Subcutaneous abdominal adipose tissue (tissue), 5 donors: ENCODE measurements around the gene PTRH1.
A peak's percentile ranks its signal among the peaks of the same experiment; 100 is the strongest.

Source experiments
- H3K27ac ChIP-seq: one replicate; pipeline ENCODE4 v1.7.0; 2013; ENCODE audit warnings: low read depth, mild to moderate bottlenecking, inconsistent platforms, low read length, moderate library complexity
- H3K27me3 ChIP-seq, 5 donors: one replicate each; pipeline ENCODE4 v1.7.0; 2013; ENCODE audit warnings: low read length in 5 of 5, inconsistent platforms in 1 of 5; ENCODE audit not compliant: control insufficient read depth in 5 of 5, insufficient read depth in 4 of 5
- H3K36me3 ChIP-seq, 5 donors: one replicate each; pipeline ENCODE4 v1.7.0; 2013; ENCODE audit warnings: low read length in 5 of 5; ENCODE audit not compliant: control insufficient read depth in 5 of 5, insufficient read depth in 5 of 5
- H3K4me1 ChIP-seq, 5 donors: one replicate each; pipeline ENCODE4 v1.7.0; 2013; ENCODE audit warnings: low read length in 5 of 5, mild to moderate bottlenecking in 3 of 5, moderate library complexity in 1 of 5; ENCODE audit not compliant: control insufficient read depth in 5 of 5, insufficient read depth in 5 of 5
- H3K4me3 ChIP-seq, 5 donors: one replicate each; pipeline ENCODE4 v1.7.0; 2013; ENCODE audit warnings: low read length in 5 of 5, low read depth in 1 of 5
- H3K9ac ChIP-seq, 5 donors: one replicate each; pipeline ENCODE4 v1.7.0; 2013; ENCODE audit warnings: low read length in 5 of 5, mild to moderate bottlenecking in 4 of 5, moderate library complexity in 3 of 5
- H3K9me3 ChIP-seq, 5 donors: one replicate each; pipeline ENCODE4 v1.7.0; 2013; ENCODE audit warnings: low read length in 5 of 5; ENCODE audit not compliant: control insufficient read depth in 5 of 5
- donor health status: healthy.
- donor health status: healthy.
- donor health status: healthy.
- donor health status: healthy.
- donor health status: healthy.

PTRH1 gene

DNA sequence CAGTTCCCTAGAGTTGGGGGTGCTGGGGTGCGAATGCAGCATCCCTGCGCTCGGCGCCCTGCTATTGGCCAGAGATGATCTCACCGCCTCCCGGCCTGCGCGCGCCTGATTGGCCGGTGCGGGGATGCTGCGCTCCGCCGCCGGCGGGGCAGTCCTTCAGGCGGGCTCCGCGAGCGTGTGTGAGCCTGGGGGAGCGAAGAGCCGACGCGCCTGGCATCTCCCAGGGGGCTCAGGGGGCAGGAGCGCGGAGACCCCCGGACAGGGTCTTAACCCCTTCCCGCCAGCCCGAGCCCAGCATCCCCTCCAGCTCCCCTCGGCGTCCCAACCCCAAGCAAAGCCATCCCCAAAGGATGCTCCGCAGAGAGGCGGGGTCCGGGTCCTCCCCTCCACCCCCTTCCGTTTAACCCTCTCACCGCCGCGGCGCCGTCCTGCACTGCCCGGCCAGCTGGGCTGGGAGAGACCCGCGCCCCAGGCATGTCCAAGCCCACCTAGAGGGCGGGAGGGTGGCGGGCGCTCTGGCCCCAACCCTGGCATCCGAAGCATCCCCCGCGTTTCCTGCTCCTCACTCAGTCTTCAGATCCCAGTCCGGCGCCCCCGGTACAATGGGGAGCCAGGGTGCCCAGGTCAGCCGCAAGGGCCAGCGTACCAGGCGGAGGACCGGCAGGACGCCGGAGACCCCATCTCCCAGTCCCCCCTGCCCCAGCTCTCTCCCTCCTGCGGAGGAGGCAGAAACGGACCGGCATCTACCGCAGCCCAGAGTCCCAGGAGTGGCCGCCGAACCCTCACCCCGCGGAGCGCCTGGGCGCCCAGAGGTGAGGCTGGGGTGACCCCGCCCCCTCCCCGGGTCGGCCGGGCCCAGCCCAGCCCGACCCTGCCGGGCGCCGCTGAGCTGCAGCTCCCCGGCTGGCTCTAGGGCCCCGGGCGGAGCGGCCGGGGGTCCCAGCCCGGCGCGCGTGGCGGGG, 38.9 kb upstream of the PTRH1 start:
- peaks cover 5 to 17% (median 14%) of the 10 kb centered on the region in 5 donors for H3K27me3 ChIP-seq
- H3K4me3 ChIP-seq: no peak overlapping the region
- no peak overlapping the region for H3K27ac ChIP-seq
- peaks cover 0 to 37% (median 25%) of the 10 kb centered on the region in 5 donors for H3K36me3 ChIP-seq
- no peaks in the 10 kb centered on the region for H3K9me3 ChIP-seq
- H3K9ac ChIP-seq: peak overlapping the region in 1 of 5 donors; percentile 30
- peaks cover 0 to 53% (median 0%) of the 10 kb centered on the region in 5 donors for H3K4me1 ChIP-seq

DNA sequence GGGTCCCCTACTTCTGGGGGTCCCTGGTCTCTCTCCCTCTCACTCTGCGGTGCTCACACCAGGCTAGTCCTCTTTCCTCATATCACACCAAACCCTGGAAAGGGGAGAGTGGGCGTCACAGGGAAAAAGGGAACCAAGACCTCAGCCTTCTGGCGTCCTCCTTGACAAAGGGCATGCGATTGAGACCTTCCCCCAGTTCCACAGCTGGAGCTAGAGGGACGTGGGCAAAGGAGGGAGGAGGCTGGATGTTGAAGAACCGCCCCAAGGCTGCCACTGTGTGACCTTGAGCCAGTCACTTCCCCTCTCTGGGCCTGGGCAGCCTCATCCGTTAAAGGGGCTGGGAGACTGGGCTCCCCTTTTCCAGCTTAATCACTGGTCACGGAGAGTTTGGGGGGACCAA, 38.2 kb upstream of the PTRH1 start:
- H3K4me1 ChIP-seq: peaks cover 0 to 47% (median 0%) of the 10 kb centered on the region in 5 donors
- H3K36me3 ChIP-seq: peaks cover 0 to 41% (median 32%) of the 10 kb centered on the region in 5 donors
- H3K9ac ChIP-seq: peak overlapping the region in 1 of 5 donors; percentile 30
- H3K27me3 ChIP-seq: peaks cover 5 to 17% (median 14%) of the 10 kb centered on the region in 5 donors
- H3K9me3 ChIP-seq: no peaks in the 10 kb centered on the region
- no peak overlapping the region for H3K27ac ChIP-seq
- no peak overlapping the region for H3K4me3 ChIP-seq

DNA sequence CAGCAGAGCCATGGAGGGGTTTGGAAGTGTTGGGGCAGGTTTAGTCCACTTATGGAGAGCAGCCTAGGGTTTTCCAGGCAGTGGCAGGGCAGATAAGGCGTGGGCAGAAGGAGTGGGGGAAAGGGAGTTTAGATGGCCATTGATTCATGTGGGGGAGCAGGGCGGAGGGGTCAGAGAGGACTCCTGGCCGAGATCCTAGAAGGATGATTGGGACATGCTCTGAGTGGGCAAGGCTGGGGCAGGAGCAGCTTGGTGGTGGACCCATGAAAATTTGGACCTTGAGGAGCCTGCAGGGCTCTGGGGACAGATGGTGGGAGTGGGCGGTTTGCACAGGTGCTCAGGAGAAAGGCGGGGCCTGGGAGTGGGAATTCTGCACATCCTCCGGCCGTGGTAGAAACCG, 37.7 kb upstream of the PTRH1 start:
- peaks cover 0 to 46% (median 34%) of the 10 kb centered on the region in 5 donors for H3K36me3 ChIP-seq
- no peaks in the 10 kb centered on the region for H3K9me3 ChIP-seq
- no peak overlapping the region for H3K4me3 ChIP-seq
- no peak overlapping the region for H3K9ac ChIP-seq
- peaks cover 0 to 43% (median 0%) of the 10 kb centered on the region in 5 donors for H3K4me1 ChIP-seq
- H3K27me3 ChIP-seq: peaks cover 5 to 17% (median 14%) of the 10 kb centered on the region in 5 donors
- no peak overlapping the region for H3K27ac ChIP-seq

DNA sequence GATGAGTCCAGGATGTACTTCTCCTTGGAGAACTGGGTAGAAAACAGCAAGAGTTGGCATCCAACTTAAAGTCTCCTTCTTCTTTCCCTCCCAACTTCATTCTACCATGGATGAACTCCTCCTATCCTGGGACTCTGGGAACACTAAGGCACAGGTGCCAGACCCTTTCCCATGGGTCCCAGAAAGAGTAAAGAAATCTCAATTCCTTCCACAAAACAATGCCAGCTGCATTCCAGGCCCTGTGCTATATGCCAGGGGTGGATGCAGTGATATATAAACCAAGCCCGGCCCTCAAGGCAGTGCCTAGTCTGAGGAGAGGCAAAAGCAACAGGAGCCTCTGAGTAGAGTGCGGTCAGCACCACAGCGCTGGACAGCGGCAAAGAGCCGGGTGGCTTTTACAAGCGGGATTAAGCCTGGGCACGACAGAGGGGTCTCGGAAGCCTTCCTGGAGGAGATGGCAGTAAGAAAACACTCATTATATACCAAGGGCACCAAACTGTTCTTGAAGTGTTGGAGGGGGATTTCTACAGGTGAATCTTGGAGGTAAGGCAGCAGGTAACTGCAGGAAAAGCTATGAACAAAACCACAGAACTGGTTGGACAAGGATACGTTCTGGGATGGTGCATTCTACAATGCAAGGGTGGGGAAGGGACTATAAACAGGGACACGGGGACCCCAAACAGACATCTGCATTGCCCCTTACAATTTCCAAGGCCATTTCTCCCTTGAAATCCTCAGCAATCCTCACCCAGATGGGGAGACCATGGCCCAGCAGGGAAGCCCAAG, 36.0 kb upstream of the PTRH1 start:
- Histone ChIP-seq H3K4me3 (no peak overlapping the region), H3K9me3 (no peaks in the 10 kb centered on the region), H3K4me1 (peaks cover 0 to 41% (median 0%) of the 10 kb centered on the region in 5 donors), H3K27me3 (peaks cover 5 to 17% (median 14%) of the 10 kb centered on the region in 5 donors), H3K27ac (no peak overlapping the region), H3K9ac (no peak overlapping the region), H3K36me3 (peaks cover 0 to 62% (median 48%) of the 10 kb centered on the region in 5 donors)

DNA sequence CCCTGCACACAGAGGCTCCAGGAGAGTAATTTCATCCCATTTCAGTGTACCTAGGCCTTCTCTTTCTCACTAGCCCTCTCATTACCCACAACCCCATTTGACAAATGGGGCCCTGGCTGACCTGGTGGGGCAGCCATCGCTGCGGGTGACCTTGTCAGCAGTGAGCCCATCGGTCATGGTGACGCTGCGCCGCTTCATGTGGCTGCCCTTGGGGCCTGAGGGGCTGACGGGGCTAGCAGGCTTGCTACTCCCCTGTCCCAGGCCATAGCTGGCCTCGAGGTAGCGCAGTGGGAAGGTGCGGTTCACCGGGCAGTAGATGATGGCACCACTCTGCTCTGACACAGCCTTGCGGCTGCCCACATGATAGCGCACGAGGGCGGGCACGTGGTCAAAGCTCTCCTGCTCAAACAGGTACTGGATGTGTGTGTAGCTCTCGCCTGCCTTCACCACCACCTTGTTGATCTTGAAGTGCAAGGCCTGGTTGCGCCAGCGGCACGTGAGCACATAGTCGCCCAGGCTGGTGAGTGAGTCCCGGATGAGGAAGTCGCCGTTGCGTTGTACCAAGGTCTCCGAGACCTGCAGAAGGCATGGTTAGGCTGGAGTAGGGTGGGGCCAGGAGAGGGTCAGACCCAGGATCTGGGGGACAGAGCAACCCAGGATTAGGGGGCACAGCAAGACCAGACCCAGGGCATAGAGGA, 33.8 kb upstream of the PTRH1 start:
- H3K4me1 ChIP-seq: peaks cover 0 to 25% (median 0%) of the 10 kb centered on the region in 5 donors
- H3K4me3 ChIP-seq: no peak overlapping the region
- H3K36me3 ChIP-seq: peaks cover 0 to 78% (median 65%) of the 10 kb centered on the region in 5 donors
- H3K27me3 ChIP-seq: peaks cover 2 to 9% (median 7%) of the 10 kb centered on the region in 5 donors
- H3K27ac ChIP-seq: no peak overlapping the region
- H3K9me3 ChIP-seq: no peaks in the 10 kb centered on the region
- H3K9ac ChIP-seq: no peak overlapping the region

DNA sequence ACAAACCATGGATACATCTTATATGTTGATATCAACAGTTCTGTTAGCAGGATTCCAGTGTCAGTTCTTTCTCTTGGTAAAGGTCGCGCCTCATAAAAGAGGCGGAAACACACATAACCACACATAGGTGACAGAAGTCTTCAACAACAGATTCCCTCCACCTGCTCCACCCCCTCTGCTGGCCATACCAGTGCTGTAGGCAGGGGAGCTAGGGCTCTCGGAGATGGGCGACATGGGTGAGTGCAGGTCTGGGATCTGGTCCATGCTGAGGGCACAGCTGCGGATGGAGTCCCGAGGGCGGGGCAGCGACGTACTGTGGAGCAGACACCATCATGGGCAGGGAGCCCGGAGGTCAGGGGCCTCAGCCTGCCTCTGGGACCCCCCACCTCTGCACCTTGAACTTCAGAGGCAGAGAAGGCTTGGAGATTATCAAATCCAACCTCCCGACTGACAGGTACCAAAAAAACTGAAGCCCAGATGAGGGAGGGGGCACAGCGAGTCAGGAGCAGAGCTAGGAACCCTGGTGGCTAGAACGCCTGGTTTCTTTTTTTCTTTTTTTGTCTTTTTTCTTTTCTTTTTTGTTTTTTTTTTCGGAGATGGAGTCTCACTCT, 31.6 kb upstream of the PTRH1 start:
- H3K4me3 ChIP-seq: no peak overlapping the region
- no peaks in the 10 kb centered on the region for H3K27me3 ChIP-seq
- peaks cover 0 to 80% (median 70%) of the 10 kb centered on the region in 5 donors for H3K36me3 ChIP-seq
- H3K4me1 ChIP-seq: peaks cover 0 to 9% (median 6%) of the 10 kb centered on the region in 5 donors
- H3K9me3 ChIP-seq: no peaks in the 10 kb centered on the region
- H3K9ac ChIP-seq: no peak overlapping the region
- H3K27ac ChIP-seq: no peak overlapping the region

DNA sequence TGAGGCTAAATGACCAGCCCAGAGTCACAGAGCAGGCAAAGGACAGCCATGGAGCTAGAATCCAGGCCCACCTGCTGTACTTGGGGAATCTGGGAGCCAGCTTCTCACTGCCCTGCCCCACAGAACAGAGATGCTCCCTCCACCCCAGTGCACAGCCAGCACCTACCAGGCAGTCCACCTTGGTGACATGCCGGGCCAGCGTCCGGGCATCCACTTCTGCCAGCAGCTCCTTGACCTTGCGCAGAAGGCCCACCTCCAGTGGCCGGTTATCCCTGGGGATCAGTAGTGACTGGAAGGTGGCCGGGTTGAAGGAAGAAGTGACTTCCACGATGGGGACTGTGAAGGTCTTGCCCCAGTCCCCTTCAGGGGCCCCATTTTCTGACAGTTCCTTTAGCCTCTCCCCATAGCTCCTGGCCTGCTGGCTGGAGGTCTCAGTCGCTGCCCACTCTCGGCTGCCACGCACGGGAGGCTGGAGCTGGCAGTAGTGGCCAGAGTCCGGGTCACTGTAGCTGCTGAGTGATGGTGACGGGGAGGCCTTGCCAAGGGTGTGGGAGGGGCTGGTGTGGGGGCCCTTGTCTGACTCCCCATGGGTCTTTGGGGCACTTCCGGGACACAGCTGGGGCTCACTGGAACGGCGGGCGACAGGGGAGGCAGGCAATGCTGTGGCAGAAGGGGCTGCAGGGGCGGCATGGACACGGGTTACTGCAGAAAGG, 29.1 kb upstream of the PTRH1 start:
- peaks cover 0 to 76% (median 62%) of the 10 kb centered on the region in 5 donors for H3K36me3 ChIP-seq
- H3K4me1 ChIP-seq: peaks cover 6 to 32% (median 19%) of the 10 kb centered on the region in 5 donors
- H3K27me3 ChIP-seq: no peaks in the 10 kb centered on the region
- H3K9ac ChIP-seq: no peak overlapping the region
- H3K9me3 ChIP-seq: no peaks in the 10 kb centered on the region
- no peak overlapping the region for H3K4me3 ChIP-seq
- H3K27ac ChIP-seq: no peak overlapping the region

DNA sequence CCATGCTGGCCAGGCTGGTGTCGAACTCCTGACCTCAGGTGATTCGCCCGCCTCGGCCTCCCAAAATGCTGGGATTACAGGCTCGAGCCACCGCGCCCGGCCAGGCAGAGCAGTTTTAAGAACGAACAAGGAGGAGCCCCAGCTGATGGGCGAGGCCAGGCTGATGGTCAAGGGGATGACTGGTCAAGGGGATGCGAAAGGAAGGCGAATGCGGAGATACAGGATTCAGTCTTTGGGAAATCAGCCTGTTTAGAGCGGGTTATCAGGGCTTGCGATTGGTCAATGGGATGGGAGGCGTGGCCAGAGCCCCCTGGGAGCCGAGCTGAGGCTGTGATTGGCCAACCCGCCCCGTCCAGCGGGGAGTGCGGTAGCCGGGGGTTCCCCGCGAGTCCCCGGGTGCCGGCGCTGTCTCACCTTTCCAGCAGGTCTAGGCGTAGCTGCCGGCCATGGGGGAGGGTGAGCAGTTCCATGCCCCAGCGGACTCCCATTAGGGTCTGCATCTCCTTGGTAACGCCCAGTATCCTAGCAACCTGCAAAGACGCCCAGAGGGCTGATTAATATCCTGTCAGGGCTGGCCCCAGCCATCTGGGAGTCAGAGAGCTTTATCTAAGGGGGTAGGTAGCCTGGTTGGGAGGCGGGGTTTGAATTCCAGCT, 27.1 kb upstream of the PTRH1 start:
- H3K9ac ChIP-seq: no peak overlapping the region
- H3K4me3 ChIP-seq: no peak overlapping the region
- H3K27me3 ChIP-seq: no peaks in the 10 kb centered on the region
- H3K4me1 ChIP-seq: peaks cover 6 to 32% (median 19%) of the 10 kb centered on the region in 5 donors
- peaks cover 0 to 73% (median 59%) of the 10 kb centered on the region in 5 donors for H3K36me3 ChIP-seq
- H3K27ac ChIP-seq: no peak overlapping the region
- H3K9me3 ChIP-seq: no peaks in the 10 kb centered on the region
